RWPE2 (cell line): Measurements from ENCODE around the gene GPHN.

ENCODE experiments used
- ATAC-seq: fragments of 200-7000 bp; cut with Tn5 transposase; 3 replicates; pipeline ENCODE4 v1.9.1; 2021; ENCODE audit warnings: low read depth
- DNase-seq: peaks from one replicate; pipeline ENCODE4 v3.0.0-alpha.2; 2020; ENCODE audit warnings: low spot score
- H3K27ac ChIP-seq: fragments of 450-650 bp; 2 replicates; pipeline ENCODE4 v1.5.1; 2017; ENCODE audit warnings: mild to moderate bottlenecking; ENCODE audit not compliant: poor library complexity, severe bottlenecking
- H3K27me3 ChIP-seq: fragments of 250-450 bp; sonication (Bioruptor Pico); 2 replicates; pipeline ENCODE4 v1.5.1; 2021; ENCODE audit warnings: mild to moderate bottlenecking, moderate library complexity; ENCODE audit not compliant: insufficient read depth, poor library complexity, severe bottlenecking
- H3K36me3 ChIP-seq: fragments of 250-450 bp; sonication (Bioruptor Pico); 2 replicates; pipeline ENCODE4 v1.5.1; 2020; ENCODE audit warnings: low read depth, mild to moderate bottlenecking, moderate library complexity
- H3K4me1 ChIP-seq: fragments of 250-450 bp; sonication (Bioruptor Pico); 2 replicates; pipeline ENCODE4 v1.5.1; 2021; ENCODE audit warnings: mild to moderate bottlenecking, moderate library complexity; ENCODE audit not compliant: insufficient read depth, poor library complexity, severe bottlenecking
- H3K4me3 ChIP-seq: fragments of 250-450 bp; sonication (Bioruptor Pico); 2 replicates; pipeline ENCODE4 v1.5.1; 2021; ENCODE audit warnings: mild to moderate bottlenecking, moderate library complexity; ENCODE audit not compliant: severe bottlenecking
- H3K9me3 ChIP-seq: fragments of 250-450 bp; sonication (Bioruptor Pico); 2 replicates; pipeline ENCODE4 v1.5.1; 2021; ENCODE audit warnings: mild to moderate bottlenecking, moderate library complexity; ENCODE audit not compliant: severe bottlenecking
- TF ChIP-seq, protein P1 (sequence below): fragments of 450-650 bp; IDR thresholded peaks from one replicate; pipeline ENCODE4 v1.5.1; 2017; ENCODE audit warnings: mild to moderate bottlenecking, moderate library complexity; ENCODE audit not compliant: poor library complexity, severe bottlenecking

The GPHN gene

DNA sequence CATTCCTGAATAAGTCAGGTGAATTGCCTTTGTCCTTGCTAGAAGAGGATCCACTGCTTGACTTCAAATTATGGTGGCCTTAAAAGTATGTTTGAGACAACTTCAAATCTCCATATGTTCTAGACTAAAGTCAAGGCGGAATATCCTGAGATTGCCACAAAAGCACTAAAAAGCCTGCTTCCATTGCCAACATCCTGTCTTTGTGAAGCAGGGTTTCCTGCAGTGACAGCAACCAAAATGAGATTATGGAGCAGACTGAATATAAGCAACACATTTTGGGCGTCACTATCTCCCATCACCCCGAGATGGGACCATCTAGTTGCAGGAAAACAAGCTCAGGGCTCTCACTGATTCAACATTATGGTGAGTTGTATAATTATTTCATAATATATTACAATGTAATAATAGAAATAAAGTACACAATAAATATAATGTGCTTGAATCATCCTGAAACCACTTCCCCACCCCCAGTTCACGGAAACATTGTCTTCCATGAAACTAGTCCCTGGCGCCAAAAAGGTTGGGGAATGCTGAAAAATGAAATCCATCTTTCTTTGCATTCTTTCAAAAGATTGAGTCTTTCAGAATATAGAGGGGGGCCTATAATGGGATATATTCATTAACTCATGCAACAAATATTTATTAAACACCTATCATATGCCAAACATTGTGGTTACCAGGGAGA is 143.7 kb downstream of the GPHN start:
- H3K27ac ChIP-seq, result no peak overlapping the region
- H3K9me3 ChIP-seq, result no peaks in the 10 kb centered on the region
- TF ChIP-seq, protein P1, sequence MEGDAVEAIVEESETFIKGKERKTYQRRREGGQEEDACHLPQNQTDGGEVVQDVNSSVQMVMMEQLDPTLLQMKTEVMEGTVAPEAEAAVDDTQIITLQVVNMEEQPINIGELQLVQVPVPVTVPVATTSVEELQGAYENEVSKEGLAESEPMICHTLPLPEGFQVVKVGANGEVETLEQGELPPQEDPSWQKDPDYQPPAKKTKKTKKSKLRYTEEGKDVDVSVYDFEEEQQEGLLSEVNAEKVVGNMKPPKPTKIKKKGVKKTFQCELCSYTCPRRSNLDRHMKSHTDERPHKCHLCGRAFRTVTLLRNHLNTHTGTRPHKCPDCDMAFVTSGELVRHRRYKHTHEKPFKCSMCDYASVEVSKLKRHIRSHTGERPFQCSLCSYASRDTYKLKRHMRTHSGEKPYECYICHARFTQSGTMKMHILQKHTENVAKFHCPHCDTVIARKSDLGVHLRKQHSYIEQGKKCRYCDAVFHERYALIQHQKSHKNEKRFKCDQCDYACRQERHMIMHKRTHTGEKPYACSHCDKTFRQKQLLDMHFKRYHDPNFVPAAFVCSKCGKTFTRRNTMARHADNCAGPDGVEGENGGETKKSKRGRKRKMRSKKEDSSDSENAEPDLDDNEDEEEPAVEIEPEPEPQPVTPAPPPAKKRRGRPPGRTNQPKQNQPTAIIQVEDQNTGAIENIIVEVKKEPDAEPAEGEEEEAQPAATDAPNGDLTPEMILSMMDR, result no peak
- no peak for ATAC-seq
- H3K4me3 ChIP-seq, result no peak overlapping the region
- H3K4me1 ChIP-seq, result peaks cover 12% of the 10 kb centered on the region
- no peaks in the 10 kb centered on the region for H3K27me3 ChIP-seq
- DNase-seq, result no peak
- no peaks in the 10 kb centered on the region for H3K36me3 ChIP-seq

DNA sequence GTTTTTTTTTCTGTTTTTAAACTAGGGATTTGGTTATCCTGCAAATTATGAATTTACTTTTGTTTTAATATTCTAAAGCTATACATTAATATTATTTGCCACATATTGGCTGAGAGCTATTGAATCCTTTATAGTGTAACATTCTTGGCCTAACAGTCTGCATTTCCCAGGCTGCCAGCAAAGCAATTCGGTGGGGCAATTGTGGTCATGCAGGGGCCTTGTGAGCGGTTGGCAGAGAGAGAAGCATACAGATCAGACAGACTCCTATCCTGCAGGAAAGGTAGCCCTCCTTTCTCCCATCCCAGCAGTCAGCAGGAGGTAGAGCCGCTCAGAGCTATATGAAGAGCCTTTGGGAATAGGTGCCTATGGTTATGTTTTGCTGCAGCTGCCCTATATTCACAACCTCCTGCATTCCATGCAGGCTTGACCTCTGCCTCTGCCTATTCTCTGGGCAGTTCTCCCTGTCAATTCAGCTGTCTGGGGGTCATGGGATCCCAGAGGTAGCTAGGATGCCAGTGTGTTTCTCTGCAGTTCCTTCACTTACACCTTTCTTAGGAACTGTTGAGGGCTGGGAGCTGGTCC is 144.7 kb downstream of the GPHN start:
- TF ChIP-seq, protein P1, result no peak
- peaks cover 10% of the 10 kb centered on the region for H3K4me1 ChIP-seq
- no peak overlapping the region for H3K4me3 ChIP-seq
- DNase-seq, result no peak
- H3K9me3 ChIP-seq, result no peaks in the 10 kb centered on the region
- no peak overlapping the region for H3K27ac ChIP-seq
- no peak; the same call in 2 of the 3 replicates for ATAC-seq
- H3K36me3 ChIP-seq, result no peaks in the 10 kb centered on the region
- H3K27me3 ChIP-seq, result no peaks in the 10 kb centered on the region

DNA sequence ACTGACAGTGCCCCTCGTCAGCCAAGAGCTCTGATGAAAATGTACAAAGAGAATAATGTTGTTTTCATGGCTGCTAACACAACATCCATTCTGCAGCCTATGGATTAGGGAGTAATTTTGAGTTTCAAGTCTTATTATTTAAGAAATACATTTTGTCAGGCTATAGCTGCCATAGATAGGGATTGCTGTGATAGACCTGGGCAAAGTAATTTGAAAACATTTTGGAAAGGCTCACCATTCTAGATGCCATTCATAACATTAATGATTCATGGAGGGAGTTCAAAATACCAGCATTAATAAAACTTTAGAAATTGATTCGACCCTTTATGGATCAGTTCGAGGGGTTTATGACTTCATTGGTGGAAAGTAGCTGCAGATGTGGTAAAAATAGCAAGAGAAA is 149.8 kb downstream of the GPHN start:
- Histone ChIP-seq H3K27ac (no peak overlapping the region), H3K36me3 (no peaks in the 10 kb centered on the region), H3K4me3 (no peak overlapping the region), H3K27me3 (no peaks in the 10 kb centered on the region), H3K4me1 (no peaks in the 10 kb centered on the region), H3K9me3 (no peaks in the 10 kb centered on the region)
- TF ChIP-seq, protein P1, result no peak
- no peak for DNase-seq
- no peak for ATAC-seq

DNA sequence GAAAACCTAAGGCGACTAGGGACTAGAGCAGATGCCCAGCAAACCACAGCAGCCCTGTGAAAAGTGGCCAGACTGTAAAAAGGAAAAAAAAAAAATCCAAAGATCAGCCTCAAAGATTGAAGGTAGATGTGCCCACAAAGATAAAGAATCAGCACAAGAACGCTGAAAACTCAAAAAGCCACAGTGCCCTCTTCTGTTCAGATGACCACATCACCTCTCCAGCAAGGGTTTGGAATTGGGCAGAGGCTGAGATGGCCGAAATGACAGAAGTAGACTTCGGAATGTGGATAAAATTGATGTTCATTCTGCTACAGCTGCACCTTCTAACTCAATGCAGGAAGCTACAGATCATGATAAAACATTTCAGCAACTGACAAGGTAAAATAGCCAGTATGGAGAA is 154.4 kb downstream of the GPHN start:
- Histone ChIP-seq H3K27ac (no peak overlapping the region), H3K4me3 (no peak overlapping the region), H3K27me3 (no peaks in the 10 kb centered on the region), H3K36me3 (no peaks in the 10 kb centered on the region), H3K9me3 (no peaks in the 10 kb centered on the region), H3K4me1 (no peaks in the 10 kb centered on the region)
- TF ChIP-seq, protein P1, result peak; percentile 59
- DNase-seq (no peak), ATAC-seq (no peak)

GRCh38 chr14:66677780-66678179 is 169.8 kb downstream of the GPHN start:
- Histone ChIP-seq H3K4me3 (no peak overlapping the region), H3K9me3 (peaks cover 20% of the 10 kb centered on the region), H3K27ac (no peak overlapping the region), H3K4me1 (no peaks in the 10 kb centered on the region), H3K36me3 (no peaks in the 10 kb centered on the region), H3K27me3 (no peaks in the 10 kb centered on the region)
- no peak for ATAC-seq
- DNase-seq, result no peak
- TF ChIP-seq, protein P1, result no peak
